SK-N-MC (cell line): Measurements from ENCODE around the gene MEF2D.

ENCODE experiments used
- EZH2 ChIP-seq: fragments of 200-600 bp; sonication (generic); IDR thresholded peaks from one replicate; pipeline ENCODE4 v1.6.1; 2017; ENCODE audit warnings: antibody characterized with exemption
- POLR2AphosphoS5 ChIP-seq: IDR thresholded peaks from 2 replicates; pipeline ENCODE4 v1.6.1; 2012; ENCODE audit warnings: mild to moderate bottlenecking, low read depth, low read length, borderline replicate concordance

GRCh38 chr1:156550346-156550745, 49.8 kb upstream of the MEF2D start:
- TF ChIP-seq EZH2, result no peak
- no peak for TF ChIP-seq POLR2AphosphoS5
